Ishikawa (cell line): ENCODE measurements around the gene DNAJB2.

Experiments used
- CEBPB ChIP-seq: IDR thresholded peaks from 2 replicates; pipeline ENCODE4 v1.6.1; 2012
- CREB1 ChIP-seq: IDR thresholded peaks from 2 replicates; pipeline ENCODE4 v1.6.1; 2012; ENCODE audit warnings: low read depth
- EP300 ChIP-seq: IDR thresholded peaks from 2 replicates; pipeline ENCODE4 v1.6.1; 2012; ENCODE audit warnings: borderline replicate concordance
- NFIC ChIP-seq: IDR thresholded peaks from 2 replicates; pipeline ENCODE4 v1.6.1; 2012
- RAD21 ChIP-seq: IDR thresholded peaks from 2 replicates; pipeline ENCODE4 v1.6.1; 2012; ENCODE audit warnings: low read depth
- TAF1 ChIP-seq: IDR thresholded peaks from 2 replicates; pipeline ENCODE4 v1.6.1; 2012; ENCODE audit warnings: low read depth, mild to moderate bottlenecking
- TCF12 ChIP-seq: IDR thresholded peaks from 2 replicates; pipeline ENCODE4 v1.6.1; 2012; ENCODE audit warnings: low read depth
- TEAD4 ChIP-seq: IDR thresholded peaks from 2 replicates; pipeline ENCODE4 v1.6.1; 2012
- YY1 ChIP-seq: IDR thresholded peaks from 2 replicates; pipeline ENCODE4 v1.6.1; 2012; ENCODE audit warnings: low read depth
- ZBTB7A ChIP-seq: IDR thresholded peaks from 2 replicates; pipeline ENCODE4 v1.6.1; 2012; ENCODE audit warnings: low read depth
- TF ChIP-seq, protein P1 (sequence below): IDR thresholded peaks from 2 replicates; pipeline ENCODE4 v1.6.1; 2012; ENCODE audit warnings: low read depth, mild to moderate bottlenecking

- no peak for TF ChIP-seq RAD21
- TF ChIP-seq CREB1, result no peak
- no peak for TF ChIP-seq TAF1
- TF ChIP-seq, protein P1, sequence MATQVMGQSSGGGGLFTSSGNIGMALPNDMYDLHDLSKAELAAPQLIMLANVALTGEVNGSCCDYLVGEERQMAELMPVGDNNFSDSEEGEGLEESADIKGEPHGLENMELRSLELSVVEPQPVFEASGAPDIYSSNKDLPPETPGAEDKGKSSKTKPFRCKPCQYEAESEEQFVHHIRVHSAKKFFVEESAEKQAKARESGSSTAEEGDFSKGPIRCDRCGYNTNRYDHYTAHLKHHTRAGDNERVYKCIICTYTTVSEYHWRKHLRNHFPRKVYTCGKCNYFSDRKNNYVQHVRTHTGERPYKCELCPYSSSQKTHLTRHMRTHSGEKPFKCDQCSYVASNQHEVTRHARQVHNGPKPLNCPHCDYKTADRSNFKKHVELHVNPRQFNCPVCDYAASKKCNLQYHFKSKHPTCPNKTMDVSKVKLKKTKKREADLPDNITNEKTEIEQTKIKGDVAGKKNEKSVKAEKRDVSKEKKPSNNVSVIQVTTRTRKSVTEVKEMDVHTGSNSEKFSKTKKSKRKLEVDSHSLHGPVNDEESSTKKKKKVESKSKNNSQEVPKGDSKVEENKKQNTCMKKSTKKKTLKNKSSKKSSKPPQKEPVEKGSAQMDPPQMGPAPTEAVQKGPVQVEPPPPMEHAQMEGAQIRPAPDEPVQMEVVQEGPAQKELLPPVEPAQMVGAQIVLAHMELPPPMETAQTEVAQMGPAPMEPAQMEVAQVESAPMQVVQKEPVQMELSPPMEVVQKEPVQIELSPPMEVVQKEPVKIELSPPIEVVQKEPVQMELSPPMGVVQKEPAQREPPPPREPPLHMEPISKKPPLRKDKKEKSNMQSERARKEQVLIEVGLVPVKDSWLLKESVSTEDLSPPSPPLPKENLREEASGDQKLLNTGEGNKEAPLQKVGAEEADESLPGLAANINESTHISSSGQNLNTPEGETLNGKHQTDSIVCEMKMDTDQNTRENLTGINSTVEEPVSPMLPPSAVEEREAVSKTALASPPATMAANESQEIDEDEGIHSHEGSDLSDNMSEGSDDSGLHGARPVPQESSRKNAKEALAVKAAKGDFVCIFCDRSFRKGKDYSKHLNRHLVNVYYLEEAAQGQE, result no peak
- no peak for TF ChIP-seq ZBTB7A
- no peak for TF ChIP-seq CEBPB
- no peak for TF ChIP-seq TEAD4
- no peak for TF ChIP-seq EP300
- TF ChIP-seq NFIC, result no peak
- no peak for TF ChIP-seq TCF12
- no peak for TF ChIP-seq YY1
Measured at GRCh38 chr2:219246559-219246958, 32.6 kb upstream of the DNAJB2 start.
